GM12878 (cell line): ENCODE results near the gene RGP1.

Source experiments
- POLR2AphosphoS5 ChIP-seq: IDR thresholded peaks from 2 replicates; pipeline ENCODE4 v1.6.1; 2011; ENCODE audit warnings: mild to moderate bottlenecking, low read length, inconsistent platforms
- TF ChIP-seq, protein P1 (sequence below), 3 experiments: IDR thresholded peaks in 2 of 3; conservative IDR thresholded peaks in 1 of 3; 2 replicates each; pipeline ENCODE4 v1.5.1; 2011; ENCODE audit warnings: low read depth in 3 of 3, low read length in 3 of 3, mild to moderate bottlenecking in 3 of 3, control low read depth in 2 of 3, moderate library complexity in 2 of 3, inconsistent platforms in 1 of 3, mixed read lengths in 1 of 3; ENCODE audit not compliant: control insufficient read depth in 2 of 3, insufficient read depth in 1 of 3; ENCODE audit errors: extremely low read depth in 1 of 3

DNA sequence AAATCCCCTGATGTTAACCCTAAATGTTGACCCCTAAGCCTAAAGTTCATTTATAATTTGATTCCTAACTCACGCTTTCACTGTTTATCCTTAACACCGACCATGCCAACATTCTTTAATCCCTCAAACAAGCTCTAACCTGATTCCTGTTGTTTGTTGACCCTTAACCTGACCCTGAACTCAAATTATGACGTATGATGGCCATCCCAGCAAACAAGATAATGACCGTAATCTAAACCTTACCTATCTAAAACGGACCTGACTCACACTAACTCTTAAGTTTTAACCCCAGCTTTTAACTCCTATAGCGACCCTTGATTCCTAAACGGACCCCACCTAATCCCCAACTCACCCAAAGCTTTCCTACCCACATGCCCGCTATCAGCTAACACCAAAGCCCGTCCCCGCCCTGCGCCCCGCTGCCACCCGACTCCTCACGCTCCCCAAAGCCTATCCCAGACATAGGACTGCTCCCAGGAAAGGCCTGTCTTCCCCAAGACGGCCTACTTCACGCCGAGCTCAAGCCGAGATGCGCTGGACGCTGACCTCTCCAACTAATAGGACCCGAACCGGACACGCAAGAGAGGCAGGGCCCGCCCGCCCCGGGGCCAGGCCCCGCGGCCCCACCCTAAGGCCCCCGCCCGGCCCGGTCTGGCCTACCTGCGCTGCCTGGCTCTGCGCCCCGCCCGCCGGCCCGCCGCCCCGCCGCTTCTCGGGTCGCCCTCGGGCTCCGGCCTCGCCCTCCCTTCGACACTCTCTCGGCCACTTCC, 17.5 kb upstream of the RGP1 start:
- TF ChIP-seq, protein P1, sequence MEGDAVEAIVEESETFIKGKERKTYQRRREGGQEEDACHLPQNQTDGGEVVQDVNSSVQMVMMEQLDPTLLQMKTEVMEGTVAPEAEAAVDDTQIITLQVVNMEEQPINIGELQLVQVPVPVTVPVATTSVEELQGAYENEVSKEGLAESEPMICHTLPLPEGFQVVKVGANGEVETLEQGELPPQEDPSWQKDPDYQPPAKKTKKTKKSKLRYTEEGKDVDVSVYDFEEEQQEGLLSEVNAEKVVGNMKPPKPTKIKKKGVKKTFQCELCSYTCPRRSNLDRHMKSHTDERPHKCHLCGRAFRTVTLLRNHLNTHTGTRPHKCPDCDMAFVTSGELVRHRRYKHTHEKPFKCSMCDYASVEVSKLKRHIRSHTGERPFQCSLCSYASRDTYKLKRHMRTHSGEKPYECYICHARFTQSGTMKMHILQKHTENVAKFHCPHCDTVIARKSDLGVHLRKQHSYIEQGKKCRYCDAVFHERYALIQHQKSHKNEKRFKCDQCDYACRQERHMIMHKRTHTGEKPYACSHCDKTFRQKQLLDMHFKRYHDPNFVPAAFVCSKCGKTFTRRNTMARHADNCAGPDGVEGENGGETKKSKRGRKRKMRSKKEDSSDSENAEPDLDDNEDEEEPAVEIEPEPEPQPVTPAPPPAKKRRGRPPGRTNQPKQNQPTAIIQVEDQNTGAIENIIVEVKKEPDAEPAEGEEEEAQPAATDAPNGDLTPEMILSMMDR (IDR thresholded peaks at IDR 0.05 in 2 of 3, conservative IDR thresholded peaks at IDR 0.05 in 1 of 3; ENCODE audit: control insufficient read depth in 2 of 3, extremely low read depth in 1 of 3, insufficient read depth in 1 of 3, low read depth in 3 of 3, low read length in 3 of 3), result no peak
- TF ChIP-seq POLR2AphosphoS5, result peak; percentile 19; the same call in 1 of the 2 replicates
